Measurements from ENCODE around the gene RAB9B. TPM values are rescaled to one million over a fixed set of nuclear protein-coding genes. Genes with fewer than 3 reads are reported as not detected.

The RAB9B gene
- total RNA-seq, 2 donors from 2014 or later: 0.54 to 1.2 TPM

DNA sequence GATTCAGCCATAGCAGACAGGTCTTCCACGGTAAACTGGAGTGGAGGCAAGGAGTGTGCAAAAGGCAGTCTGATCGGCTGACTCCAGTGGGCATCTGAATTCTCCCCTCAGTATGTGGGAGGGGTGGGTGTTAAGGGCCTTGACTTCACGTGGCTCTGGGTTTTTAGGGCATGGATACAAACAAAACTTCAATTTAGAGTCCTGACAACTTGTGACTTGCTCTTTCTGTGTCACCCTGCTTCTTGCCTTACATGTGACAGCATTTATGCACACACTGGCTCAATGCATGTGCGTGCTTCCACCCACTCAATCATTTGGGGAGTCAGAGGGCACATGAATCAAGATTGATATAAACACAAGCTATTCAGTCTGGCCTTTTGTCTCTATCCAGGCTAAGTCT, 37.9 kb downstream of the RAB9B start:
- no peaks in the 10 kb centered on the region for H3K27me3 ChIP-seq

DNA sequence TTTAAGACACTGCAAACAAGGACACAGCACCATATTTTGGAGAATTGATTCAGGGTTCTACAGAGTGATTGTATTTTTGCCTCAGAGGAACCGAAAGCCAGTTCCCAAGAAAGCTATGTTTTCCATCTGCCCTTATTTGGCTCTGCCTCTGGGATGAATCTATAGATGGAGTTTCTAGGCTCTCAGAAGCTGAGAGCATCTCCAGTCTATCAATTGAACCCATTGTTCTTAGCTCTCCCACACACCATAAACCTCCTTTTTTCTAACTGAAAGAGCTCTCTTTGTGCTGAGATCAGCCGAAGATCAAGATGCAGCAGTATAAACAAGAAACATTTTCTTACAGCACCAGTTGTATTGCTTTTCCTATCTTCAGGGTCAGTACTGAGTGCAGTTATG, 38.5 kb downstream of the RAB9B start:
- DNase-seq: no peak
- H3K9me3 ChIP-seq: no peaks in the 10 kb centered on the region
- no peak for TF ChIP-seq CTCF (IDR thresholded peaks at IDR 0.05)
- intact Hi-C loops (cut with DNase I): no loop called here
- no peaks in the 10 kb centered on the region for H3K36me3 ChIP-seq
- no peak overlapping the region for H3K27ac ChIP-seq
- no peak overlapping the region for H3K4me3 ChIP-seq
- H3K4me1 ChIP-seq: no peaks in the 10 kb centered on the region
- H3K27me3 ChIP-seq: no peaks in the 10 kb centered on the region
- no peak overlapping the region for H3K9ac ChIP-seq (ENCODE audit: low read depth in 2 of 2, low read length in 2 of 2)

More for the DNA sequence above, 37.9 kb downstream of the RAB9B start:
- Histone ChIP-seq H3K4me3 (no peak overlapping the region), H3K4me1 (no peaks in the 10 kb centered on the region), H3K9me3 (no peaks in the 10 kb centered on the region), H3K9ac (ENCODE audit: low read depth in 2 of 2, low read length in 2 of 2) (no peak overlapping the region), H3K27ac (no peak overlapping the region), H3K36me3 (no peaks in the 10 kb centered on the region)
- intact Hi-C loops (cut with DNase I): no loop called here
- DNase-seq: no peak
- no peak for TF ChIP-seq CTCF (IDR thresholded peaks at IDR 0.05)

DNA sequence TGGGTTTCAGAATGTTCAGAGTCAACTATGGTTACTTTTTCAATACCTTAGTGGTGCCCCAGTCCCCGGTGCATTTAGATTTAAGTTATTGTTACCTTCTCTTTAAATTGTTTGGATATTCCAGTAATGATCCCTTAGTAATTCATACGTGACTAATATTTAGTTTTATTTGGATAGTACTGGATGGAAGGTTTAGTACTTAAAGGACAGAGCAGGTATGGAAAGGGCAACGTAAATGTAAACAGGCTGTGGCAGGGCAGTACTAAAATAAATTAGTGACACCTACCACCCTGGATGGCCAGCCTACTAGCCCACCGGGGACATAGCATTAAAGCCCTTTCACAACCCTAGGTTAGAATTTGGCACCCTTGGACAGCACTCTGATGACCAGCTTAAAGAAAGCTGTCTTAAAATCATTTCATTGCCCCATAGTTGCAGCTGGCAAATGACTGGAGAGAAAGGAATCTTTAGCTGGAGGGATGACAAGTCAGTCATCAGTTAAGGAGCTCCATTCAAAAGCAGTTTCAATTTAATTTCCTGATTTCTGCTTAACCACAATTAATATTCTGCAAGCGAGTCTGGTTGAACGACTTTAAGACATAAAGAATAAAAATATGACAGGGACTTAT, 39.0 kb downstream of the RAB9B start:
- intact Hi-C loops (cut with DNase I): no loop called here
- no peaks in the 10 kb centered on the region for H3K4me1 ChIP-seq
- no peaks in the 10 kb centered on the region for H3K36me3 ChIP-seq
- no peak for DNase-seq
- TF ChIP-seq CTCF (IDR thresholded peaks at IDR 0.05): no peak
- no peak overlapping the region for H3K9ac ChIP-seq (ENCODE audit: low read depth in 2 of 2, low read length in 2 of 2)
- H3K4me3 ChIP-seq: no peak overlapping the region
- no peaks in the 10 kb centered on the region for H3K9me3 ChIP-seq
- H3K27ac ChIP-seq: no peak overlapping the region
- no peaks in the 10 kb centered on the region for H3K27me3 ChIP-seq

- Histone ChIP-seq H3K27me3 (no peaks in the 10 kb centered on the region), H3K4me3 (no peak overlapping the region), H3K36me3 (no peaks in the 10 kb centered on the region), H3K9me3 (no peaks in the 10 kb centered on the region), H3K27ac (no peak overlapping the region), H3K4me1 (no peaks in the 10 kb centered on the region), H3K9ac (ENCODE audit: low read depth in 2 of 2, low read length in 2 of 2) (no peak overlapping the region)
- intact Hi-C loops (cut with DNase I): no loop called here
- no peak for TF ChIP-seq CTCF (IDR thresholded peaks at IDR 0.05)
- no peak for DNase-seq
Observed at GRCh38 chrX:103791826-103792485, 40.1 kb downstream of the RAB9B start.

DNA sequence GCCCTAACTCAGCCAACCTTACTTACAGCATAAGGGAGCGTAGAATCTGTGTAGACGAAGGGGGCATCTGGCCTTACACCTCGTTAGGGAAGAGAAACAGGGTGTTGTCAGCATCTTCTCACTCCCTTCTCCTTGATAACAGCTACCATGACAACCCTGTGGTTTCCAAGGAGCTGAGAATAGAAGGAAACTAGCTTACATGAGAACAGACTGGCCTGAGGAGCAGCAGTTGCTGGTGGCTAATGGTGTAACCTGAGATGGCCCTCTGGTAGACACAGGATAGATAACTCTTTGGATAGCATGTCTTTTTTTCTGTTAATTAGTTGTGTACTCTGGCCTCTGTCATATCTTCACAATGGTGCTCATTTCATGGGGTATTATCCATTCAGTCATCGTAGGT, 40.8 kb downstream of the RAB9B start:
- no peaks in the 10 kb centered on the region for H3K36me3 ChIP-seq
- intact Hi-C loops (cut with DNase I): no loop called here
- no peak overlapping the region for H3K27ac ChIP-seq
- TF ChIP-seq CTCF (IDR thresholded peaks at IDR 0.05): no peak
- no peak for DNase-seq
- H3K4me3 ChIP-seq: no peak overlapping the region
- no peak overlapping the region for H3K9ac ChIP-seq (ENCODE audit: low read depth in 2 of 2, low read length in 2 of 2)
- no peaks in the 10 kb centered on the region for H3K4me1 ChIP-seq
- H3K9me3 ChIP-seq: no peaks in the 10 kb centered on the region
- no peaks in the 10 kb centered on the region for H3K27me3 ChIP-seq

Data from colonic mucosa (tissue), 4 donors.